Mesodermal cell (in vitro differentiated cells): ENCODE measurements around the gene DEFB114.

ENCODE experiments used
- H3K27ac ChIP-seq: 2 replicates; pipeline ENCODE4 v1.7.0; 2013; ENCODE audit warnings: mild to moderate bottlenecking, low read depth, low read length, moderate library complexity; ENCODE audit not compliant: severe bottlenecking
- H3K36me3 ChIP-seq: 2 replicates; pipeline ENCODE4 v1.7.1; 2013; ENCODE audit warnings: mild to moderate bottlenecking, low read length, moderate library complexity; ENCODE audit not compliant: control insufficient read depth, insufficient read depth
- H3K4me1 ChIP-seq: one replicate; pipeline ENCODE4 v1.7.1; 2013; ENCODE audit warnings: mild to moderate bottlenecking, low read length; ENCODE audit not compliant: insufficient read depth, control insufficient read depth, poor library complexity, severe bottlenecking
- H3K4me3 ChIP-seq: 2 replicates; pipeline ENCODE4 v1.7.0; 2013; ENCODE audit warnings: low read length, control low read depth, mild to moderate bottlenecking; ENCODE audit not compliant: insufficient read depth, poor library complexity, severe bottlenecking; ENCODE audit errors: extremely low read depth
- H3K9me3 ChIP-seq: 2 replicates; pipeline ENCODE4 v1.7.1; 2013; ENCODE audit warnings: mild to moderate bottlenecking, low read length, moderate library complexity; ENCODE audit not compliant: control insufficient read depth
- WGBS, 2 experiments: methylation state at CpG; one replicate each; pipeline ENCODE4 v1.1.5; 2013; ENCODE audit warnings: missing lambda C conversion rate in 2 of 2; ENCODE audit not compliant: insufficient coverage in 2 of 2; 5-methylcytosine and 5-hydroxymethylcytosine counted together

DEFB114 gene

GRCh38 chr6:49937811-49938210 is 26.2 kb downstream of the DEFB114 start:
- Histone ChIP-seq H3K4me1 (no peaks in the 10 kb centered on the region), H3K36me3 (no peaks in the 10 kb centered on the region), H3K27ac (no peak overlapping the region), H3K9me3 (no peaks in the 10 kb centered on the region), H3K4me3 (no peak overlapping the region)

GRCh38 chr6:49937017-49937416 is 26.9 kb downstream of the DEFB114 start:
- no peaks in the 10 kb centered on the region for H3K4me1 ChIP-seq
- no peak overlapping the region for H3K4me3 ChIP-seq
- no CpG with 5 or more reads among the region's 2 CpGs for WGBS, 2 experiments
- no peak overlapping the region for H3K27ac ChIP-seq
- H3K36me3 ChIP-seq, result no peaks in the 10 kb centered on the region
- no peaks in the 10 kb centered on the region for H3K9me3 ChIP-seq

GRCh38 chr6:49935387-49935786 is 28.6 kb downstream of the DEFB114 start:
- no peak overlapping the region for H3K27ac ChIP-seq
- H3K9me3 ChIP-seq, result no peaks in the 10 kb centered on the region
- no peak overlapping the region for H3K4me3 ChIP-seq
- H3K36me3 ChIP-seq, result no peaks in the 10 kb centered on the region
- no peaks in the 10 kb centered on the region for H3K4me1 ChIP-seq
- WGBS, 2 experiments, result 92% methylated on average over 2 of the region's 3 CpGs; no CpG with 5 or more reads in 1 of the 2 experiments

DNA sequence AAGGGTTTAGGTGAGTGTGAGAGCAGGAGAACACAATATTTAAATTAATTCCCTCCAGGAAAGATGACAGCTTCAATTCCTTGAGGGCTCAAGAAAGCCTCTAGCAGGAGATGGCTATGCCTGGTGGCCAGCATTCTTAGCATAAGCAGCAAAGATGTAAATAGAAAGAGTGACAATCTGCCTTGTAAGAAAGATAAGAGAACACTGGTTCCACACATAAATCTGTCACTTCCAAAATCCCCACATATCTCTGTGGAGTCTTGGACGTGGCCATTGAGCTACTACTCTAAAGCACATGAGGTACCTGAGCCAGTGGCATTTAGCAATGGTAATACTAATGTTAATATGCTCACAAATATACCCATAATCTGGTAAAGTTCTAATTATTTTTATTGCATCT is 29.2 kb downstream of the DEFB114 start:
- no peaks in the 10 kb centered on the region for H3K36me3 ChIP-seq
- 100% methylated on average over 1 of the region's 1 CpG; no CpG with 5 or more reads in 1 of the 2 experiments for WGBS, 2 experiments

DNA sequence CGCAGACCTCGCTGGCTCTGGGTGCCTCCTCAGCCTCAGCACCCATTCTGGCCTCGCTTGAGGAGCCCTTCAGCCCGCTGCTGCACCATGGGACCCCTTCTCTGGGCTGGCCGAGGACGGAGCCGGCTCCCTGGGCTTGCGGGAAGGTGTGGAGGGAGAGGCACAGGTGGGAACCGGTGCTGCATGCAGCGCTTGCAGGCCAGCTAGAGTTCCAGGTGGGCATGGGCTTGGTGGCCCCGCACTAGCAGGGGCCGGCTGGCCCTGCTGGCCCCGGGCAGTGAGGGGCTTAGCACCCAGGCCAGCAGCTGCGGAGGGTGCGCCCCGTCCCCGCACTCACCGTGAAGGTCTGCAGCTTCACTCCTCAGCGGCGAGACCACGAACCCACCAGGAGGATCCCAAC is 30.4 kb downstream of the DEFB114 start:
- H3K9me3 ChIP-seq, result no peaks in the 10 kb centered on the region
- H3K4me1 ChIP-seq, result no peaks in the 10 kb centered on the region
- H3K4me3 ChIP-seq, result no peak overlapping the region
- WGBS, 2 experiments, result 91 to 93% methylated on average over 13 to 21 of the region's 21 CpGs
- H3K36me3 ChIP-seq, result no peaks in the 10 kb centered on the region
- no peak overlapping the region for H3K27ac ChIP-seq

More for the DNA sequence above, 29.2 kb downstream of the DEFB114 start:
- Histone ChIP-seq H3K4me3 (no peak overlapping the region), H3K9me3 (no peaks in the 10 kb centered on the region), H3K4me1 (no peaks in the 10 kb centered on the region), H3K27ac (no peak overlapping the region)

DNA sequence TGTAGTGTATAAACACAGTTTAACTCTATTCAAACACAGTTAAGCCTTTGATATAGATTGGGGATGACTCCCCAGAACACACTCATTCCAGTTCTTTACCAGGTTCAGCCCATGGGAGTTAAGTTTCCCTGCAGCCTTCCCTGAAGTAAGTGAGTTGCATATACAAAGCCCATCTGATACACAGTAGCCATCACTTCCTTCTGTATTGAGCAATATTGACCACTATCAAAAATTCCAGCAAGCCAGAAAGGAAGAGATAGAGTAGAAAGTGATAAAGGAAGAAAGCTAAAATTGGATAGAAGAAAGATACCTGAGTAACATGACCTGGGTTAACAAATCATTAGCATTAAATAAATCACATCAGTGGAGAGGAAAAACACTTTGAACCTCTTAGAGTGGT is 34.6 kb downstream of the DEFB114 start:
- Histone ChIP-seq H3K36me3 (no peaks in the 10 kb centered on the region), H3K4me1 (no peaks in the 10 kb centered on the region), H3K4me3 (no peak overlapping the region), H3K27ac (no peak overlapping the region), H3K9me3 (no peaks in the 10 kb centered on the region)

GRCh38 chr6:49923826-49924225 is 40.1 kb downstream of the DEFB114 start:
- no peak overlapping the region for H3K27ac ChIP-seq
- H3K36me3 ChIP-seq, result no peaks in the 10 kb centered on the region
- 0 to 25% methylated on average over 1 of the region's 3 CpGs for WGBS, 2 experiments

DNA sequence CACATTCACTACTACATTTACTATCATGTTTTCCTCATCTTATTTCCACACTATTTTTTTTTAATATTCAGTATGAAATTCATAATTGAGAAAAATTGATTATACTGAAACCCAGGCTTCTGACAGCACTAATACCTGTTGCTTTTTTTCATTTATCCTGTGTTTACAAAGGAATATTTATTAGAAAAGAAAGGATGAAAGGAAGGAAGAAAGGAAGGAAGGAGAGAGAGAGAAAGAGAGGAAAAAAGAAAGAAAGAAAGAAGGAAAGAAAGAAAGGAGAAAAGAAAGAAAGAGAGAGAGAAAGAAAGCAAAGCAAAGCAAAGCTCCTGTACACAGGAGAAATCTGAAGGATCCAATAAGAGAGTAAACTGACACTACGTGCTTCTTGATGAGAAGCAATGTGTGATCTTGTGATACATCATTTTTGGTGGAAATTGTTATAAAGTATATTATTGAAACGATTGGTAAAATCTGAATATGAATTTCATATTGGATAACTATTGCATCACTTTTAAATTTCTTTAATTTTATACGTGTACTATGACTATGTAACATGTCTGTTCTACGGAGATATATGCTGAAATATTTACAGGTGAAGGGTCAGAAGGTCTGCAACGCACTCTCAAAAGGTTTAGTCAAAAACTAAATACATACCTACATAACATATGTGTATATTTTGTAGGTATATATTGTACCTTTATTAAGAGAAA is 43.9 kb downstream of the DEFB114 start:
- WGBS, 2 experiments, result 83 to 100% methylated on average over 1 of the region's 5 CpGs
- Histone ChIP-seq H3K36me3 (no peaks in the 10 kb centered on the region), H3K4me3 (no peak overlapping the region), H3K4me1 (no peaks in the 10 kb centered on the region), H3K27ac (no peak overlapping the region), H3K9me3 (no peaks in the 10 kb centered on the region)

More at GRCh38 chr6:49923826-49924225, 40.1 kb downstream of the DEFB114 start:
- Histone ChIP-seq H3K9me3 (no peaks in the 10 kb centered on the region), H3K4me3 (no peak overlapping the region), H3K4me1 (no peaks in the 10 kb centered on the region)

DNA sequence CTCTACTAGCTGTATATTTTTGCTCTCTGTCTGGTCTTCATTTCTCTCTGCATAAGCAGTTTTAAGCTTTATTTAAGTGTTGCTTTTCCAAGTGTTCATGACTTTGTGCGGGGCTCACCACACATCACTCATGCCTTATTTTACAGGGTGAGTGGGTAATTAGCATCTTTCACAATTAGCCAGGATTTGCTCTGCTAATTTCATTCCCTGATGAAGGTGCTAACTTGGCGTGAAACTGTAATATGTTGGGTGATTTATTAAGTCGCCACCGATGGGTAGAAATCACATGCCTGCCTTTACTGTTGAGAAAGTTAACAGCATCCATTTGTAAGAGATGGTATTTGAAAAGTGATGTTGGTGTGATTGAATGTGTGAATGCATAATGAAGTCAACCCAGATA is 44.7 kb downstream of the DEFB114 start:
- Histone ChIP-seq H3K4me1 (no peaks in the 10 kb centered on the region), H3K27ac (no peak overlapping the region), H3K9me3 (no peaks in the 10 kb centered on the region), H3K4me3 (no peak overlapping the region), H3K36me3 (no peaks in the 10 kb centered on the region)
- 61 to 86% methylated on average over 3 of the region's 4 CpGs for WGBS, 2 experiments

DNA sequence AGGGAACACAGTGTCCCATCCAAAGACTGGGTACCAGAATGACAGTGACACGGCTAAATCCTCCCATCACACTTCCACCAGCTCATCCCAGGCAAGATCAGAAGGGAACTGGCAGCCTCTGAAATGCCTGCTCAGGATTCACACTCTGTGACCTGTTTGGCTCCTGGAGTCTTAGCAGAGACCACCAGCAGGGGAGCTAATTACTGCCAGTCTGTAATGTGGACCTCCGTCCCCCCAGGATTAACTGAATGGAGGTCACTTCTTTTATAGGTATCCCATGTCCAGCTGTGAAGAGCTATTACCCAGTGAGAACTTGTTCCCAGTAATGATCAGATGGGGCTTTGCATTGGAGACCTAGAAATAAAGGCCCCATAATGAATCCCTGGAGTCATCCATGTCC is 45.2 kb downstream of the DEFB114 start:
- Histone ChIP-seq H3K27ac (no peak overlapping the region), H3K36me3 (no peaks in the 10 kb centered on the region), H3K4me3 (no peak overlapping the region), H3K9me3 (no peaks in the 10 kb centered on the region), H3K4me1 (no peaks in the 10 kb centered on the region)
- 0 to 17% methylated on average over 1 of the region's 2 CpGs for WGBS, 2 experiments

- H3K4me1 ChIP-seq, result no peaks in the 10 kb centered on the region
- 0% methylated on average over 1 of the region's 3 CpGs; no CpG with 5 or more reads in 1 of the 2 experiments for WGBS, 2 experiments
Observed at GRCh38 chr6:49915035-49915434, 48.9 kb downstream of the DEFB114 start.

More at GRCh38 chr6:49915035-49915434, 48.9 kb downstream of the DEFB114 start:
- H3K27ac ChIP-seq, result peak overlapping the region; percentile 4
- no peaks in the 10 kb centered on the region for H3K36me3 ChIP-seq
- no peaks in the 10 kb centered on the region for H3K9me3 ChIP-seq
- H3K4me3 ChIP-seq, result no peak overlapping the region
